H9 (cell line): Measurements from ENCODE around the gene GLS. TPM values are rescaled to one million over a fixed set of nuclear protein-coding genes. Genes with fewer than 3 reads are reported as not detected.
A peak's percentile ranks its signal among the peaks of the same experiment; 100 is the strongest.

Source experiments
- DNase-seq: peaks from one replicate; pipeline ENCODE4 v3.0.0-alpha.2; 2017
- H2AFZ ChIP-seq: one replicate; pipeline ENCODE4 v1.6.1; 2013; ENCODE audit warnings: mild to moderate bottlenecking, low read length, control low read depth, moderate library complexity
- H2AK5ac ChIP-seq: 2 replicates; pipeline ENCODE4 v1.6.1; 2013; ENCODE audit warnings: low read length, control low read depth, mixed read lengths; ENCODE audit not compliant: insufficient read length
- H2BK120ac ChIP-seq: one replicate; pipeline ENCODE4 v1.6.1; 2013; ENCODE audit warnings: low read depth, mild to moderate bottlenecking, low read length, control low read depth, inconsistent platforms; ENCODE audit not compliant: poor library complexity, severe bottlenecking
- H2BK12ac ChIP-seq: 2 replicates; pipeline ENCODE4 v1.6.1; 2013; ENCODE audit warnings: low read length, control low read depth, mixed read lengths, low read depth; ENCODE audit not compliant: insufficient read length
- H2BK15ac ChIP-seq: 2 replicates; pipeline ENCODE4 v1.6.1; 2013; ENCODE audit warnings: low read depth, low read length, control low read depth
- H2BK20ac ChIP-seq: one replicate; pipeline ENCODE4 v1.6.1; 2013; ENCODE audit warnings: low read depth, mild to moderate bottlenecking, low read length, control low read depth, inconsistent platforms; ENCODE audit not compliant: poor library complexity, severe bottlenecking
- H2BK5ac ChIP-seq: 2 replicates; pipeline ENCODE4 v1.6.1; 2013; ENCODE audit warnings: low read length, control low read depth, mixed read lengths; ENCODE audit not compliant: insufficient read length
- H3K14ac ChIP-seq: 2 replicates; pipeline ENCODE4 v1.6.1; 2013; ENCODE audit warnings: low read length, control low read depth; ENCODE audit not compliant: insufficient read depth
- H3K18ac ChIP-seq: 2 replicates; pipeline ENCODE4 v1.6.1; 2013; ENCODE audit warnings: low read depth, mild to moderate bottlenecking, mixed read lengths, low read length, control low read depth; ENCODE audit not compliant: insufficient read length
- H3K23ac ChIP-seq: 2 replicates; pipeline ENCODE4 v1.6.1; 2013; ENCODE audit warnings: low read length, control low read depth, mixed read lengths, low read depth; ENCODE audit not compliant: insufficient read length
- H3K23me2 ChIP-seq: 2 replicates; pipeline ENCODE4 v1.6.1; 2013; ENCODE audit warnings: low read depth, mild to moderate bottlenecking, mixed read lengths, low read length, control low read depth; ENCODE audit not compliant: insufficient read length, poor library complexity, severe bottlenecking
- H3K27ac ChIP-seq: 2 replicates; pipeline ENCODE4 v1.5.1; 2013; ENCODE audit warnings: low read length, control low read depth, mixed read lengths, low read depth; ENCODE audit not compliant: insufficient read length
- H3K27me3 ChIP-seq: 2 replicates; pipeline ENCODE4 v1.6.1; 2013; ENCODE audit warnings: low read length, control low read depth, inconsistent platforms; ENCODE audit not compliant: insufficient read depth
- H3K4ac ChIP-seq: 2 replicates; pipeline ENCODE4 v1.6.1; 2013; ENCODE audit warnings: low read depth, mild to moderate bottlenecking, control low read depth, inconsistent platforms, low read length, moderate library complexity
- H3K4me1 ChIP-seq: 2 replicates; pipeline ENCODE4 v1.6.1; 2013; ENCODE audit warnings: low read length, control low read depth, inconsistent platforms; ENCODE audit not compliant: insufficient read depth
- H3K4me2 ChIP-seq: 2 replicates; pipeline ENCODE4 v1.6.1; 2013; ENCODE audit warnings: low read length, control low read depth, mixed read lengths; ENCODE audit not compliant: insufficient read length, insufficient read depth
- H3K56ac ChIP-seq: 2 replicates; pipeline ENCODE4 v1.6.1; 2013; ENCODE audit warnings: low read depth, mild to moderate bottlenecking, mixed read lengths, low read length, control low read depth; ENCODE audit not compliant: insufficient read length
- H3K79me1 ChIP-seq: 2 replicates; pipeline ENCODE4 v1.6.1; 2013; ENCODE audit warnings: low read depth, mild to moderate bottlenecking, moderate library complexity, low read length, control low read depth, inconsistent platforms; ENCODE audit not compliant: insufficient read depth, poor library complexity, severe bottlenecking
- H3K79me2 ChIP-seq: 2 replicates; pipeline ENCODE4 v1.6.1; 2013; ENCODE audit warnings: low read length, control low read depth, inconsistent platforms; ENCODE audit not compliant: insufficient read depth
- H3K9ac ChIP-seq: 2 replicates; pipeline ENCODE4 v1.6.1; 2013; ENCODE audit warnings: low read length, control low read depth, mixed read lengths; ENCODE audit not compliant: insufficient read length; ENCODE audit errors: extremely low read depth
- H3K9me3 ChIP-seq: one replicate; pipeline ENCODE4 v1.6.1; 2013; ENCODE audit warnings: low read depth, low read length, inconsistent platforms; ENCODE audit not compliant: control insufficient read depth
- H3T11ph ChIP-seq: one replicate; pipeline ENCODE4 v1.6.1; 2013; ENCODE audit warnings: mild to moderate bottlenecking, low read length, control low read depth, inconsistent platforms
- H4K20me1 ChIP-seq: one replicate; pipeline ENCODE4 v1.6.1; 2013; ENCODE audit not compliant: control insufficient read depth, insufficient read length, insufficient read depth
- H4K5ac ChIP-seq: 2 replicates; pipeline ENCODE4 v1.6.1; 2013; ENCODE audit warnings: low read depth, mild to moderate bottlenecking, mixed read lengths, low read length, control low read depth; ENCODE audit not compliant: insufficient read length
- H4K8ac ChIP-seq: replicated peaks from 2 replicates; pipeline ENCODE4 v1.6.1; 2013; ENCODE audit warnings: low read length, control low read depth, mixed read lengths, low read depth; ENCODE audit not compliant: insufficient read length
- H4K91ac ChIP-seq: 2 replicates; pipeline ENCODE4 v1.6.1; 2013; ENCODE audit warnings: low read depth, mild to moderate bottlenecking, moderate library complexity, mixed read lengths, low read length, control low read depth; ENCODE audit not compliant: insufficient read length
- H3K27ac Mint-ChIP-seq, 3 experiments: 2 replicates in 2 of 3; 3 replicates in 1 of 3; pipeline ENCODE4 v1.8.0; 2020 to 2021; ENCODE audit warnings: mixed read lengths in 3 of 3, mild to moderate bottlenecking in 1 of 3, moderate library complexity in 1 of 3
- H3K27me3 Mint-ChIP-seq: 2 replicates; pipeline ENCODE4 v1.8.0; 2021; ENCODE audit warnings: low read depth, mild to moderate bottlenecking, moderate library complexity, mixed read lengths
- H3K36me3 Mint-ChIP-seq, 3 experiments: 2 replicates in 2 of 3; 3 replicates in 1 of 3; pipeline ENCODE4 v1.8.0; 2020 to 2021; ENCODE audit warnings: low read depth in 3 of 3, mixed read lengths in 3 of 3; ENCODE audit not compliant: insufficient read depth in 1 of 3
- H3K4me1 Mint-ChIP-seq, 2 experiments: 2 replicates each; pipeline ENCODE4 v1.8.0; 2020; ENCODE audit warnings: mixed read lengths in 2 of 2
- H3K4me3 Mint-ChIP-seq, 2 experiments: 2 replicates in 1 of 2; 3 replicates in 1 of 2; pipeline ENCODE4 v1.8.0; 2020 to 2021; ENCODE audit warnings: mild to moderate bottlenecking in 2 of 2, mixed read lengths in 2 of 2, moderate library complexity in 1 of 2
- H3K9me3 Mint-ChIP-seq, 2 experiments: 2 replicates in 1 of 2; 3 replicates in 1 of 2; pipeline ENCODE4 v1.8.0; 2020; ENCODE audit warnings: mild to moderate bottlenecking in 2 of 2, mixed read lengths in 2 of 2, moderate library complexity in 1 of 2
- WGBS: extraction: QIAGEN DNeasy Blood & Tissue Kit; methylation state at CpG from one replicate; pipeline ENCODE4 v1.1.7; 2013; ENCODE audit warnings: missing lambda C conversion rate, low lambda C conversion rate, mixed read lengths; ENCODE audit not compliant: insufficient read length; ENCODE audit errors: extremely low coverage; 5-methylcytosine and 5-hydroxymethylcytosine counted together
- total RNA-seq: library from RNA; stranded (reverse); gene quantifications from 2 replicates; pipeline ENCODE4 v1.2.1, GENCODE V29; 2021
- TF ChIP-seq, protein P1 (sequence below): fragments of 200-600 bp; sonication (generic); conservative IDR thresholded peaks from 3 replicates; pipeline ENCODE4 v1.8.0; 2021; ENCODE audit warnings: antibody characterized with exemption, mild to moderate bottlenecking

Gene GLS
- total RNA-seq, 1 experiment from 2014 or later: 69.3 TPM

DNA sequence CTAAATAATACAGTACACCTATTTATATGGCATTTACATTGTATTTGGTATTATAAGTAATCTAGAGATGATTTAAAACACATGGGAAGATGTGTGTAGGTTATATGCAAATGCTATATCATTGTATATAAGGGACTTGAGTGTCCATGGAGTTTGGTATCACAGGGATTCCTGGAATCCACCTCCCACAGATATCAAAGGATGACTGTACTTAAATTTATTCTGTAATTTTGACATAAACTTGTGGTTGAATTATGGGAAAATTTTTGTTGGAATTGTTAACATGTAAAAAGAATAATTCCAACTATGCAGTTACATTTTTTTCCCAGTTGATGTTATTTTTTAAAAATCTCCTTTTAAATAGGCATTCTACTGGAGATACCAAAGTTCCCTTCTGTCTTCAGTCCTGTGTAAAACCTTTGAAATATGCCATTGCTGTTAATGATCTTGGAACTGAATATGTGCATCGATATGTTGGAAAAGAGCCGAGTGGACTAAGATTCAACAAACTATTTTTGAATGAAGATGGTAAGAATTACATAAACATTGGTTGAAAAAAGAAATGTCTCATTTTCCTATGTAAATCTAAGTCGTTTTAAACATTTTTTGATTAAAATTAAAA, 24.1 kb downstream of the GLS start:
- H3K27me3 Mint-ChIP-seq: no peaks in the 10 kb centered on the region
- Histone ChIP-seq H4K20me1 (no peaks in the 10 kb centered on the region), H2AFZ (no peak overlapping the region), H3K4ac (no peak overlapping the region), H3K4me1 (no peaks in the 10 kb centered on the region), H3K79me2 (no peaks in the 10 kb centered on the region), H3K9ac (no peak overlapping the region), H3K27ac (no peak overlapping the region), H3K23ac (no peak overlapping the region), H2BK5ac (no peak overlapping the region), H4K5ac (no peak overlapping the region), H3K23me2 (no peaks in the 10 kb centered on the region), H3K14ac (no peak overlapping the region), H4K91ac (no peak overlapping the region), H2BK120ac (no peak overlapping the region), H3K27me3 (no peaks in the 10 kb centered on the region), H3K79me1 (no peaks in the 10 kb centered on the region), H2BK12ac (no peak overlapping the region), H2AK5ac (no peak overlapping the region), H3K9me3 (no peaks in the 10 kb centered on the region), H4K8ac (no peak overlapping the region), H3K4me2 (no peak overlapping the region), H2BK15ac (no peak overlapping the region), H3T11ph (no peak overlapping the region), H3K18ac (no peak overlapping the region), H3K56ac (no peak overlapping the region), H2BK20ac (no peak overlapping the region)
- H3K4me3 Mint-ChIP-seq: no peak overlapping the region
- TF ChIP-seq, protein P1, sequence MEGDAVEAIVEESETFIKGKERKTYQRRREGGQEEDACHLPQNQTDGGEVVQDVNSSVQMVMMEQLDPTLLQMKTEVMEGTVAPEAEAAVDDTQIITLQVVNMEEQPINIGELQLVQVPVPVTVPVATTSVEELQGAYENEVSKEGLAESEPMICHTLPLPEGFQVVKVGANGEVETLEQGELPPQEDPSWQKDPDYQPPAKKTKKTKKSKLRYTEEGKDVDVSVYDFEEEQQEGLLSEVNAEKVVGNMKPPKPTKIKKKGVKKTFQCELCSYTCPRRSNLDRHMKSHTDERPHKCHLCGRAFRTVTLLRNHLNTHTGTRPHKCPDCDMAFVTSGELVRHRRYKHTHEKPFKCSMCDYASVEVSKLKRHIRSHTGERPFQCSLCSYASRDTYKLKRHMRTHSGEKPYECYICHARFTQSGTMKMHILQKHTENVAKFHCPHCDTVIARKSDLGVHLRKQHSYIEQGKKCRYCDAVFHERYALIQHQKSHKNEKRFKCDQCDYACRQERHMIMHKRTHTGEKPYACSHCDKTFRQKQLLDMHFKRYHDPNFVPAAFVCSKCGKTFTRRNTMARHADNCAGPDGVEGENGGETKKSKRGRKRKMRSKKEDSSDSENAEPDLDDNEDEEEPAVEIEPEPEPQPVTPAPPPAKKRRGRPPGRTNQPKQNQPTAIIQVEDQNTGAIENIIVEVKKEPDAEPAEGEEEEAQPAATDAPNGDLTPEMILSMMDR: no peak
- H3K36me3 Mint-ChIP-seq: peaks cover 5 to 16% (median 16%) of the 10 kb centered on the region in 3 experiments; a peak in 6 of 7 replicates
- DNase-seq: no peak
- H3K4me1 Mint-ChIP-seq: peaks cover 12% of the 10 kb centered on the region in 2 experiments
- no peaks in the 10 kb centered on the region for H3K9me3 Mint-ChIP-seq
- no CpG with 5 or more reads among the region's 3 CpGs for whole genome bisulfite sequencing
- H3K27ac Mint-ChIP-seq: 0 out of 7 replicates have a peak overlapping the region, but pooled peaks of 1 of the 3 experiments have one; percentile 17
